HG03175 (cell line): ENCODE data around the gene HAUS1.
"Not testable (repeated sequence)": the region's sequence is repeated elsewhere in the genome, so short reads cannot be mapped to it uniquely, and the experiment has no call there.

Experiments used
- ATAC-seq: cut with Tn5 transposase; IDR thresholded peaks from one replicate; pipeline ENCODE4 v1.9.1; 2021; ENCODE audit warnings: mild to moderate bottlenecking, moderate library complexity; ENCODE audit not compliant: unreplicated experiment

HAUS1 gene

GRCh38 chr18:46155641-46156051 is 51.5 kb downstream of the HAUS1 start:
- no peak for ATAC-seq

- no peak for ATAC-seq
Measured at GRCh38 chr18:46156124-46156745, 52.0 kb downstream of the HAUS1 start.

- no peak for ATAC-seq
Measured at GRCh38 chr18:46156843-46157242, 52.7 kb downstream of the HAUS1 start.

- no peak for ATAC-seq
Measured at GRCh38 chr18:46158499-46158898, 54.3 kb downstream of the HAUS1 start.

- no peak for ATAC-seq
Measured at GRCh38 chr18:46160050-46160798, 56.0 kb downstream of the HAUS1 start.

GRCh38 chr18:46160840-46161239 is 56.7 kb downstream of the HAUS1 start:
- not testable (repeated sequence) for ATAC-seq

- no peak for ATAC-seq
Measured at GRCh38 chr18:46161703-46162396, 57.7 kb downstream of the HAUS1 start.

- ATAC-seq: no peak
Measured at GRCh38 chr18:46163091-46163490, 58.9 kb downstream of the HAUS1 start.

GRCh38 chr18:46163941-46164499 is 59.8 kb downstream of the HAUS1 start:
- no peak for ATAC-seq

- ATAC-seq: not testable (repeated sequence)
Measured at GRCh38 chr18:46164502-46164901, 60.3 kb downstream of the HAUS1 start.

GRCh38 chr18:46164920-46165319 is 60.7 kb downstream of the HAUS1 start:
- no peak for ATAC-seq

GRCh38 chr18:46166261-46166970 is 62.2 kb downstream of the HAUS1 start:
- no peak for ATAC-seq

- ATAC-seq: peak; percentile 97
Measured at GRCh38 chr18:46167971-46168370, 63.8 kb downstream of the HAUS1 start.

- no peak for ATAC-seq
Measured at GRCh38 chr18:46169464-46169941, 65.3 kb downstream of the HAUS1 start.

- no peak for ATAC-seq
Measured at GRCh38 chr18:46171331-46171730, 67.1 kb downstream of the HAUS1 start.

GRCh38 chr18:46173393-46174341 is 69.5 kb downstream of the HAUS1 start:
- peak; percentile 86 for ATAC-seq

- ATAC-seq: peak; percentile 15
Measured at GRCh38 chr18:46174342-46175041, 70.3 kb downstream of the HAUS1 start.

GRCh38 chr18:46176001-46176400 is 71.8 kb downstream of the HAUS1 start:
- no peak for ATAC-seq
